Tibial nerve (tissue), 4 donors: ENCODE data around the gene MLXIP.

Source experiments
- EP300 ChIP-seq, 2 donors: sonication (generic); formaldehyde crosslinking; IDR thresholded peaks; one replicate each; pipeline ENCODE4 v1.6.1; 2017; ENCODE audit warnings: antibody characterized with exemption in 2 of 2, mild to moderate bottlenecking in 1 of 2
- POLR2A ChIP-seq, 2 donors: fragments of 450-650 bp; IDR thresholded peaks; one replicate each; pipeline ENCODE4 v1.6.1; 2017; ENCODE audit warnings: antibody characterized with exemption in 2 of 2, mild to moderate bottlenecking in 2 of 2, moderate library complexity in 2 of 2
- TF ChIP-seq, protein P1 (sequence below), 5 experiments: fragments of 200-600 bp in 3 of 5; fragments of 450-650 bp in 2 of 5; sonication (generic) in 3 of 5; IDR thresholded peaks; one replicate each; pipeline ENCODE4 v1.5.1; 2016 to 2019; ENCODE audit warnings: antibody characterized with exemption in 5 of 5, mild to moderate bottlenecking in 3 of 5, moderate library complexity in 2 of 5

DNA sequence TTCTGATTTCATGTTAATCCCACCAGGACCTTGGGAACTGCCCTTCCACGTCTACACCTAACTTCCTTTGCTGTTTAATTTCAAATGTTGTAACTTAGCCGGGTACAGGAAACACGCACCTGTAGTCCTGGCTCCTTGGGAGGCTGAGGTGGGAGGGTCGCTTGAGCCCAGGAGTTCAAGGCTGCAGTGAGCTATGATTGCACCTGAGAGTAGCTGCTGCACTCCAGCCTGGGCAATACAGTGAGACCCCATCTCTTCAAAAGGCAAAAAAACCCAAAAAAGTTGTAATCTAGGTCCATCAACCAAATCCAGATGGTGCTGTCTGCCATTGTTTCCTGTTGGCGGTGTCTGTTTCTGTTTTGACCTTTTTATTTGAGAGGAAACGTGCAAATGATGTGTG, 42.4 kb upstream of the MLXIP start:
- TF ChIP-seq, protein P1, sequence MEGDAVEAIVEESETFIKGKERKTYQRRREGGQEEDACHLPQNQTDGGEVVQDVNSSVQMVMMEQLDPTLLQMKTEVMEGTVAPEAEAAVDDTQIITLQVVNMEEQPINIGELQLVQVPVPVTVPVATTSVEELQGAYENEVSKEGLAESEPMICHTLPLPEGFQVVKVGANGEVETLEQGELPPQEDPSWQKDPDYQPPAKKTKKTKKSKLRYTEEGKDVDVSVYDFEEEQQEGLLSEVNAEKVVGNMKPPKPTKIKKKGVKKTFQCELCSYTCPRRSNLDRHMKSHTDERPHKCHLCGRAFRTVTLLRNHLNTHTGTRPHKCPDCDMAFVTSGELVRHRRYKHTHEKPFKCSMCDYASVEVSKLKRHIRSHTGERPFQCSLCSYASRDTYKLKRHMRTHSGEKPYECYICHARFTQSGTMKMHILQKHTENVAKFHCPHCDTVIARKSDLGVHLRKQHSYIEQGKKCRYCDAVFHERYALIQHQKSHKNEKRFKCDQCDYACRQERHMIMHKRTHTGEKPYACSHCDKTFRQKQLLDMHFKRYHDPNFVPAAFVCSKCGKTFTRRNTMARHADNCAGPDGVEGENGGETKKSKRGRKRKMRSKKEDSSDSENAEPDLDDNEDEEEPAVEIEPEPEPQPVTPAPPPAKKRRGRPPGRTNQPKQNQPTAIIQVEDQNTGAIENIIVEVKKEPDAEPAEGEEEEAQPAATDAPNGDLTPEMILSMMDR (IDR thresholded peaks at IDR 0.05), result no peak
- TF ChIP-seq POLR2A (IDR thresholded peaks at IDR 0.05), result no peak
- TF ChIP-seq EP300 (IDR thresholded peaks at IDR 0.05), result no peak
